ENCODE results near the gene PRKCI. TPM values are rescaled to one million over a fixed set of nuclear protein-coding genes. Genes with fewer than 3 reads are reported as not detected.

The PRKCI gene
- total and polyA plus RNA-seq, 2 of the 4 experiments (the other 2 are of a cell fraction): 28.7 to 53.4 TPM

DNA sequence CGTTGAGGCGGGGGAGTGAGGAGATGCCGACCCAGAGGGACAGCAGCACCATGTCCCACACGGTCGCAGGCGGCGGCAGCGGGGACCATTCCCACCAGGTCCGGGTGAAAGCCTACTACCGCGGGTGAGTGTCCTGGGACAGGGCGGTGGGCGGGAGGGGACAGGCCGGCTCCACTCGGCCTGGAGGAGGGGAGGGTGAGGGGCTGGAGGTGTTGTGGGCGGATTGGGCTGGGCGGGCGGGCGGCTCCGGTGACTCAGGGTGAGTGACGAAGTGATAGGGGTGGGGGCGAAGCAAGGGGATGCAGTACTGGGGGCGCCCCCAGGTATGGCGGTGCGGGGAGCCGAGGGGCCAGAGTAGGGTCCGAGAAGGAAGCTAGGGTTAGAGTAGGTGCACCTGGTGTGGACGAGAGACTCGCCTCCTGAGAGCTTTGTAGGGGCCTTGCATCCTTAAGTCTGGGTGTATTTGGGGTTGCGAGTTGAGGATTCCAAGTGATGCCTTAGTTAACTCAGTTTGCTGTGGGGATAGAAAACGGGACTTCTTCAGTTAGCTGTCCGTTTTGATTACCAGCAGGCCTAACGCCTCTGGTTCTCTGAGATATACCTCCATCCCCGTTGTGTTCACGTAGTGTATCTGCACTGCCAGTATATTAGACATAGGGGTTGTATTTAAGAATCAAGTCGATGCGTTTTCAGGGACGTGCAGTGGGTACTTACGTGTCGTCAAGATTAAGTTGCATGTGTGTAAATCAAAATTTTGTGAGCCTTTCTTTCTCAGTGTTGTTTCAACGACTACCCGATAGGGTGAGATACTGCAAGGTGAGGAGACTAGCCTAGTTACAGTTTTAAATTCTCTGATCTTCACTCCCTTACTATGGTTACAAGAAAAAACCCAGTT, 670 bp downstream of the PRKCI start:
- Histone ChIP-seq H3K4me2 (ENCODE audit: low read depth, low read length) (peak overlapping the region; percentile 90), H4K5ac (ENCODE audit: low read depth, low read length) (peak overlapping the region; percentile 4; the same call in 1 of the 2 replicates), H3K9me1 (ENCODE audit: insufficient read depth, low read length) (no peaks in the 10 kb centered on the region), H3K4me1 (ENCODE audit: control insufficient read depth, insufficient read depth, low read length) (peaks cover 15% of the 10 kb centered on the region), H3K36me3 (ENCODE audit: control insufficient read depth, insufficient read depth, low read length) (no peaks in the 10 kb centered on the region), H3K27me3 (ENCODE audit: control insufficient read depth, insufficient read depth, low read length) (no peaks in the 10 kb centered on the region), H3K9ac (ENCODE audit: low read depth, low read length) (peak overlapping the region; percentile 94), H2BK5ac (ENCODE audit: low read depth, low read length, poor library complexity, severe bottlenecking) (peak overlapping the region; percentile 81), H3K23ac (ENCODE audit: low read depth, low read length) (peak overlapping the region; percentile 50), H2AK9ac (replicated peaks; ENCODE audit: low read depth, low read length, poor library complexity) (peak overlapping the region; percentile 95), H3K56ac (ENCODE audit: extremely low read depth, insufficient read depth, low read length) (peak overlapping the region; percentile 37), H2BK15ac (ENCODE audit: low read depth, low read length) (peak overlapping the region; percentile 5; the same call in 2 of the 3 replicates), H3K14ac (replicated peaks; ENCODE audit: low read depth, low read length) (peak overlapping the region; percentile 70), H2AK5ac (ENCODE audit: low read depth, low read length) (peak overlapping the region; percentile 46), H3K27ac (ENCODE audit: insufficient read depth, low read length) (peak overlapping the region; percentile 90), H3K4me3 (ENCODE audit: insufficient read depth, low read depth, low read length) (peak overlapping the region; percentile 100), H2BK20ac (ENCODE audit: low read depth, low read length) (peak overlapping the region; percentile 18), H2AFZ (replicated peaks; ENCODE audit: low read length, poor library complexity) (peak overlapping the region; percentile 99), H4K91ac (ENCODE audit: insufficient read depth, low read depth, low read length) (peak overlapping the region; percentile 43), H4K20me1 (ENCODE audit: insufficient read depth, low read length) (peaks cover 7% of the 10 kb centered on the region), H2BK120ac (ENCODE audit: low read depth, low read length) (peak overlapping the region; percentile 58), H3K79me1 (ENCODE audit: low read depth in 1 of 2, low read length in 2 of 2) (peaks cover 7 to 27% of the 10 kb centered on the region in 2 experiments; a peak in 3 of 4 replicates), H3K4ac (ENCODE audit: low read depth, low read length) (peak overlapping the region; percentile 72), H3K18ac (ENCODE audit: low read depth, low read length) (peak overlapping the region; percentile 51), H4K8ac (ENCODE audit: low read depth in 2 of 2, low read length in 2 of 2) (peak overlapping the region; percentile 9 to 68; a peak in 3 of 4 replicates), H3K9me3 (ENCODE audit: control insufficient read depth, insufficient read depth, low read length) (no peaks in the 10 kb centered on the region)
- dilution Hi-C loops (cut with HindIII; ENCODE audit: low sequenced_read_pairs, unreplicated experiment): no loop called here
- 0% methylated on average over 2 of the region's 42 CpGs; no CpG with 5 or more reads in 1 of the 2 experiments for WGBS, 2 experiments (ENCODE audit: extremely low coverage in 2 of 2, insufficient read length in 1 of 2)
- CTCF ChIA-PET: interaction anchor here (0.6 to 1.2 kb wide), 4 partner anchors 14 to 77 kb away, joined by 3 to 4 read pairs (median 3); no protein-coding TSS in a partner anchor
- POLR2A ChIA-PET (ENCODE audit: unreplicated experiment): interaction anchor here (0.6 kb wide), 1 partner anchor 14 kb away, joined by 12 read pairs; no protein-coding TSS in a partner anchor
- intact Hi-C loops (cut with micrococcal nuclease): loop anchor here (2.0 kb wide), 1 partner anchor 34 kb away; no protein-coding TSS in a partner anchor
- DNase-seq (peak; percentile 28), ATAC-seq (ENCODE audit: low read depth) (peak; percentile 31)
- no TSS peak for BruUV-seq (replicated peaks)
- in situ Hi-C loops (cut with MboI; ENCODE audit: low sequenced_read_pairs): no loop called here
- no peak for TF ChIP-seq FOS (IDR thresholded peaks at IDR 0.05; ENCODE audit: low read depth, low read length)
- no peak for TF ChIP-seq POLR2A (IDR thresholded peaks at IDR 0.05; ENCODE audit: low read depth, low read length)
- TF ChIP-seq SMC3 (IDR thresholded peaks at IDR 0.05; ENCODE audit: low read depth, low read length): no peak
- no peak for TF ChIP-seq ELK1 (IDR thresholded peaks at IDR 0.05; ENCODE audit: borderline replicate concordance, low read depth, low read length)
- TF ChIP-seq CEBPB (IDR thresholded peaks at IDR 0.05; ENCODE audit: low read depth, low read length): no peak
- TF ChIP-seq MXI1 (IDR thresholded peaks at IDR 0.05; ENCODE audit: borderline replicate concordance, low read depth, low read length): no peak
- no peak; the same call in 1 of the 2 replicates for TF ChIP-seq MAZ (IDR thresholded peaks at IDR 0.05; ENCODE audit: borderline replicate concordance, low read depth, low read length)
- TF ChIP-seq NFE2L2 (IDR thresholded peaks at IDR 0.05; ENCODE audit: low read depth, low read length): no peak
- TF ChIP-seq RAD21 (IDR thresholded peaks at IDR 0.05; ENCODE audit: low read length): no peak
- no peak for TF ChIP-seq CHD1 (IDR thresholded peaks at IDR 0.05; ENCODE audit: low read depth, low read length)
- TF ChIP-seq, protein P1, sequence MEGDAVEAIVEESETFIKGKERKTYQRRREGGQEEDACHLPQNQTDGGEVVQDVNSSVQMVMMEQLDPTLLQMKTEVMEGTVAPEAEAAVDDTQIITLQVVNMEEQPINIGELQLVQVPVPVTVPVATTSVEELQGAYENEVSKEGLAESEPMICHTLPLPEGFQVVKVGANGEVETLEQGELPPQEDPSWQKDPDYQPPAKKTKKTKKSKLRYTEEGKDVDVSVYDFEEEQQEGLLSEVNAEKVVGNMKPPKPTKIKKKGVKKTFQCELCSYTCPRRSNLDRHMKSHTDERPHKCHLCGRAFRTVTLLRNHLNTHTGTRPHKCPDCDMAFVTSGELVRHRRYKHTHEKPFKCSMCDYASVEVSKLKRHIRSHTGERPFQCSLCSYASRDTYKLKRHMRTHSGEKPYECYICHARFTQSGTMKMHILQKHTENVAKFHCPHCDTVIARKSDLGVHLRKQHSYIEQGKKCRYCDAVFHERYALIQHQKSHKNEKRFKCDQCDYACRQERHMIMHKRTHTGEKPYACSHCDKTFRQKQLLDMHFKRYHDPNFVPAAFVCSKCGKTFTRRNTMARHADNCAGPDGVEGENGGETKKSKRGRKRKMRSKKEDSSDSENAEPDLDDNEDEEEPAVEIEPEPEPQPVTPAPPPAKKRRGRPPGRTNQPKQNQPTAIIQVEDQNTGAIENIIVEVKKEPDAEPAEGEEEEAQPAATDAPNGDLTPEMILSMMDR (conservative IDR thresholded peaks at IDR 0.05; ENCODE audit: low read depth, low read length): no peak
- TF ChIP-seq RFX5 (IDR thresholded peaks at IDR 0.05; ENCODE audit: low read depth, low read length): no peak
- TF ChIP-seq BHLHE40 (IDR thresholded peaks at IDR 0.05; ENCODE audit: low read depth, low read length): no peak
- no peak for TF ChIP-seq MAFK (IDR thresholded peaks at IDR 0.05; ENCODE audit: low read depth, low read length)
- no peak for TF ChIP-seq RCOR1 (IDR thresholded peaks at IDR 0.05; ENCODE audit: insufficient replicate concordance, low read length)
